ENCODE results near the gene PCYT2. TPM values are rescaled to one million over a fixed set of nuclear protein-coding genes. Genes with fewer than 3 reads are reported as not detected.

The PCYT2 gene
- total and polyA plus RNA-seq, 2 donors (not counting 3 experiments of a cell fraction or from before 2014, with no cell fraction given), result 52.0 to 57.1 TPM

GRCh38 chr17:81948635-81949378, 37.6 kb upstream of the PCYT2 start:
- H3K4me3 ChIP-seq (replicated peaks in 1 of 3; ENCODE audit: insufficient read depth in 1 of 3, low read depth in 1 of 3, low read length in 3 of 3), result no peak overlapping the region
- H3K9me3 ChIP-seq (replicated peaks; ENCODE audit: control insufficient read depth, insufficient read depth, low read length), result no peaks in the 10 kb centered on the region
- no peaks in the 10 kb centered on the region for H3K4me1 ChIP-seq (ENCODE audit: control insufficient read depth, extremely low read depth, insufficient read depth, low read length)
- no peak overlapping the region for H3K4me2 ChIP-seq (ENCODE audit: insufficient read depth, low read length)
- FAIRE-seq (no peak), DNase-seq (ENCODE audit: low read depth, low spot score) (no peak)
- peaks cover 0 to 5% of the 10 kb centered on the region in 2 experiments for H3K27me3 ChIP-seq (ENCODE audit: control insufficient read depth in 2 of 2, insufficient read depth in 2 of 2, low read length in 2 of 2)
- dilution Hi-C loops (cut with MboI; ENCODE audit: extremely low pct_ligation_motif_present, low sequenced_read_pairs) (no loop called here), intact Hi-C loops (cut with micrococcal nuclease) (no loop called here)
- no peaks in the 10 kb centered on the region for H3K36me3 ChIP-seq (ENCODE audit: control insufficient read depth in 2 of 2, extremely low read depth in 1 of 2, insufficient read depth in 2 of 2, low read length in 2 of 2)
- H3K27ac ChIP-seq (ENCODE audit: insufficient read depth, low read depth, low read length), result no peak overlapping the region
- ChIA-PET POLR2A (no interaction called here), CTCF (interaction anchor here (4.2 kb wide), 1 partner anchor 11 kb away, joined by 33 read pairs; no protein-coding TSS in a partner anchor)
- no peaks in the 10 kb centered on the region for H3K79me2 ChIP-seq (ENCODE audit: control insufficient read depth, insufficient read depth, low read length)
- no TSS peak for BruUV-seq (replicated peaks)
- no peak overlapping the region for H2AFZ ChIP-seq (ENCODE audit: low read depth, low read length)
- TF ChIP-seq POLR2AphosphoS5 (IDR thresholded peaks at IDR 0.05; ENCODE audit: insufficient read depth, low read depth, low read length) (no peak), JUN (IDR thresholded peaks at IDR 0.05; ENCODE audit: borderline replicate concordance, insufficient read depth, insufficient read length, low read depth) (no peak), CTCF (IDR thresholded peaks at IDR 0.05; ENCODE audit: extremely low read depth in 1 of 2, insufficient read depth in 1 of 2, low read depth in 1 of 2, low read length in 2 of 2) (no peak), FOS (IDR thresholded peaks at IDR 0.05; ENCODE audit: borderline replicate concordance, insufficient read depth, low read length) (no peak), GATA2 (IDR thresholded peaks at IDR 0.05; ENCODE audit: insufficient read depth, insufficient read length, low read depth, low read length) (no peak), POLR2A (IDR thresholded peaks at IDR 0.05; ENCODE audit: low read depth, low read length) (no peak), EZH2 (IDR thresholded peaks at IDR 0.05; ENCODE audit: borderline replicate concordance, low read depth, low read length, severe bottlenecking) (no peak), MYC (IDR thresholded peaks at IDR 0.05; ENCODE audit: low read depth, low read length) (no peak)
- TF ChIP-seq, protein P1, sequence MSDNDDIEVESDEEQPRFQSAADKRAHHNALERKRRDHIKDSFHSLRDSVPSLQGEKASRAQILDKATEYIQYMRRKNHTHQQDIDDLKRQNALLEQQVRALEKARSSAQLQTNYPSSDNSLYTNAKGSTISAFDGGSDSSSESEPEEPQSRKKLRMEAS (IDR thresholded peaks at IDR 0.05; ENCODE audit: insufficient read depth, insufficient read length), result no peak
- no peaks in the 10 kb centered on the region for H4K20me1 ChIP-seq (replicated peaks; ENCODE audit: control insufficient read depth, extremely low read depth, insufficient read depth, low read length)
- H3K9ac ChIP-seq (replicated peaks; ENCODE audit: extremely low read depth, insufficient read depth, low read length), result no peak overlapping the region
- H3K9me1 ChIP-seq (replicated peaks; ENCODE audit: control insufficient read depth, extremely low read depth, insufficient read depth, low read length), result no peaks in the 10 kb centered on the region

Data from endothelial cell of umbilical vein (primary cell).